Activated gamma-delta T cell (primary cell): ENCODE results near the gene BCKDHB.
"Not testable (repeated sequence)": the region's sequence is repeated elsewhere in the genome, so short reads cannot be mapped to it uniquely, and the experiment has no call there.

ENCODE experiments used
- DNase-seq: peaks from one replicate; lab custom pipeline; 2025; lab: John Stamatoyannopoulos, UW

Gene BCKDHB

DNA sequence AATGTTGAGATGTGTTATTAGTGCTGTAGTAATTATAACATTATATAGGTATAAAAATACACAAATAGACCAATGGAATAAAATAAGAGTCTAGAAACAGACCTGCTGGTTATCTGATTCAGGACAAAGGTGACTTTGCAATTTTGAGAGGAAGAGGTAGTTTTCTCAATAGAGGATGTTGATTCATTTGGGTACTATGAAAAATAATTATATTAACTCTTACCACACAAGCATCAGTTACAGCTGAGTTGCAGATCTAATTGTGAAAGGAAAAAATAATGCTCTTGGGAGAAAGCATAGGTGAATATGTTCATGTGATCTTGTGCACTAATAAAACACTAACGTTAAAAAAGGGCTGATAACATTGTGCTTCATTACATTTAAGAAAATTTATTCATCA, 103.0 kb downstream of the BCKDHB start:
- DNase-seq, result no peak

GRCh38 chr6:80210618-80211017, 104.1 kb downstream of the BCKDHB start:
- DNase-seq, result no peak

DNA sequence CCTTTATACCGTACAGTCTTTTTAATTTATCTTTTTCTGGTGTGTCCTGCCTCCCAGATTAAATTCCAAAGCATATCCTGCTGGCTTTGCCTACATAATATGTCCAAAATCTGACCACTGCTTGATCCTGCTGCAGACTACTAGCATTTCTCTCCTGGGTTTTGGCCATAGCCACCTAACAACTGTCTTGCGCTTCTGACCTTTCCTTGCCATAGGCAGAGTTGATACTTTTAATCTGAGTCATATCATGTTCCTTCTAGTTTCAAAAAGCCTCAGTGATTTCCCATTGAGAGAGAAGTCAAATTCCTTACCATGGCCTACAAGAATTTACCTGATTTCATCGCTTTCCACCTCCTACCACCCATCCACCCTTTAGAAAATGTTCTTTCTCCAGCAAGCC, 104.8 kb downstream of the BCKDHB start:
- DNase-seq, result no peak

- DNase-seq, result not testable (repeated sequence)
Observed at GRCh38 chr6:80211890-80212289, 105.4 kb downstream of the BCKDHB start.

DNA sequence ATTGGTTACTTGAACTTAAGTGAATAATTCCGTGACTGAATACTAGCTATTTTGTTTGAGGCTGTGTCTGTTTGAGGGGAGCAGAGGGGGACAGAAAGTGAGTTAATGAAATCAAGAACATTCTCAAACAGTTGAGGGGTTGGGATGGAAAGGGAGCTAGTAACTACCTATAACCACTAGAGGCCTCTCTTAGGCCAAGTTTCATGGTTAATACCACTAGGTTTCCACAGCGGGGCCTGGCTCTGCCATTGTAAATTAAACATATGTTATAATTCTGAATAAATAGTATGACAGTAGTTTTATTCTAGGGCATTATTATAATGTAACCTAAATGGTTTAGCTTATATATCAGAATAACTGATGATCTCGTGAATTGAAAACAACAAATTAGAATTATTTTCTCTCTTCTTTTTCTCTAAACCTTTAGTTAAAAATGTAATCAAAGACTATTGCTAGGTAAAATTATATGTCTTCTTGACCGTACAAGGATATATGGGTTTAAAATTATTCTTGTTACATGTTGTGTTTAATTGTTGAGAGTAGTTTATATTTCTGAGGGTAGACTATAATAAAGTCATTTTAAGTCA, 108.1 kb downstream of the BCKDHB start:
- DNase-seq, result no peak

- DNase-seq, result no peak
Observed at GRCh38 chr6:80215063-80215462, 108.6 kb downstream of the BCKDHB start.

DNA sequence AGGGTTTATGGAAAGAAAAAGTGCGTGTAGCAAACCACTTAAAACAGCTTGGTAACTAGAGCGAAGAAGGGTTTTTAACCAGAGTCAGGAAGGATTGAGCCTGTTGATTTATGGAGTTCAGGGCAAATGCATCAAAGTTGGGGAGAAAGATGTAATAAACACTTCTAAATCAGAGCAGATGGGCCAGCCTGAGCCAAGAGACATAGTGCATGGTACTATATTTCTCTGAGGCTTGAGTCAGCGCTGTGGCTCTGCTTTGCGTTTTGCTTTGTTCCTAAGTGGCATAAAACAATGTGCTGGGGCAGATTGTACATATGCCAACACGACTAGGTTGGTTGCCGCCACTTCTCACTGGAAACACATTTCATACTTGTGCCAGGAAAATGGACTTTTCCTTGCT, 111.3 kb downstream of the BCKDHB start:
- DNase-seq, result no peak

DNA sequence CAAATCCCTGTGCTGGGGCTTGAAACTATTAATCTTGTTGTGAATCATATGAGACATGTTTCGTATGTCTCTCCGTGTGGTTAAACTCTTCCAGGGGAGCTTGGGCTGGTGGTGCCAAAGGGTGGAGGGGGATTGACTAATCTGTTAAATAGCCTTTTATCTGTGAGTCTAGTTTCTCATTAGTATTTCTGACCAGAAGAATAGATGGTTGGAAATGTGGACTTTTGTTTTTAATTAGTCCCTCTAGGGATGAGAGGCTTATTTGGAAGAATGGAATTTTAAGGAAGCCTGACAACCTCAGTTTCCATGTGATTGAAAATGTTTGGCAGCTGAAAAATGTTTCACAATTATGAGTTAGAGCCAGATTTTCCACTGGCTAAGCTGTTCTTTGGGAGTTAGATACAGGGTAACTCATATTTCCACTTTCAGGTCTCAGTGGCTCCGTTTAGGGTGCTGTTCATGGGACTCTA, 117.3 kb downstream of the BCKDHB start:
- no peak for DNase-seq

- no peak for DNase-seq
Observed at GRCh38 chr6:80226151-80226550, 119.7 kb downstream of the BCKDHB start.

DNA sequence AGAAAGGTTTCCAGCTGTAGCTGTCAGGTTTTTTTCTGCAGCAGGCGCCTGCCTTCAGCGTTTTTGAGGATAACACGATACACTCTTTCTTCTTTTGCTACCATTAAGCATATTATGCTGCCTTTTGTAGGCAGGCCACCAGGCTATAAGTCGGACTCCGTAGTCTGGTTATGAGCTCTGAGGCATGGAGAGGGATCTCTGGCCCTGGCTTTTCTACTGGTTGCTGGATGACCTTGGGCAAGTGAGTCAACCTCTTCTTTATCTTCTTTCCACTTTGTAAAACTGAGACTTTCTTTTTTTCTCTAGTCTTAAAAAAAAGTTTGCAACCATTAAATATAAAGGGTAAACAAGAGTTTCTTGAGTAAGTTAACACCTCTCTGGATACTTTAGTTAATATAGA, 120.2 kb downstream of the BCKDHB start:
- no peak for DNase-seq

- no peak for DNase-seq
Observed at GRCh38 chr6:80227545-80228105, 121.2 kb downstream of the BCKDHB start.

GRCh38 chr6:80233262-80233661, 126.8 kb downstream of the BCKDHB start:
- DNase-seq, result no peak

DNA sequence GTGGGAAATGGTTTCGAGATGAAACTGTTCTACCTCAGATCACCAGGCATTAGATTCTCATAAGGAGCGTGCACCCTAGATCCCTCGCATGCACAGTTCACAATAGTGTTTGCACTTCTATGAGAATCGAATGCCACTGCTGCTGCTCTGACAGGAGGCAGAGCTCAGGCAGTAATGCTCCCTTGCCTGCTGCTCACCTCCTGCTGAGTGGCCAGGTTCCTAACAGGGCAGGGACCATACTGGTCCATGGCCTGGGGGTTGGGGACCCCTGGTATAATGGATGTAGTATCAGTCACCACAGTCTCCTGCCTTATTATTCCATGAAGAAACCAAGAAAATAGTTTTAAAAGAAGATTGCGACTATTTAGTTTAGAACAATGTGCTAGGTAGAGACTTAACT, 127.5 kb downstream of the BCKDHB start:
- no peak for DNase-seq

GRCh38 chr6:80234401-80234800, 127.9 kb downstream of the BCKDHB start:
- no peak for DNase-seq

DNA sequence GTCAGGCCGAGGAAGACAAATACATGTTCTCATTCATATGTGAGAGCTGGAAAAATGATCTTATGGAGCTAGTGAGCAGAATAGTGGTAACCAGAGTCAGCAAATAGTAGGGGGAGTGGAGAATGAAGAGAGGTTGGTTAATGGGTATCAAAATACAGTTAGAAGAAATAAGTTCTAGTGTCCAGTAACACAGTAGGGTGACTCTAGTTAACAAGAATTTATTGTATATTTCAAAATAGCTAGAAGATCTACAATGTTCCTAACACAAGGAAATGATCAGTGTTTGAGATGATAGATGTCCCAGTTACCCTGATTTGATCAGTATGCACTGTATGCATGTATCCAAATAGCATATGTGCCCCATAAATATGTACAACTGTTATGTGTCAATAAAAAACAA, 128.4 kb downstream of the BCKDHB start:
- DNase-seq, result no peak

DNA sequence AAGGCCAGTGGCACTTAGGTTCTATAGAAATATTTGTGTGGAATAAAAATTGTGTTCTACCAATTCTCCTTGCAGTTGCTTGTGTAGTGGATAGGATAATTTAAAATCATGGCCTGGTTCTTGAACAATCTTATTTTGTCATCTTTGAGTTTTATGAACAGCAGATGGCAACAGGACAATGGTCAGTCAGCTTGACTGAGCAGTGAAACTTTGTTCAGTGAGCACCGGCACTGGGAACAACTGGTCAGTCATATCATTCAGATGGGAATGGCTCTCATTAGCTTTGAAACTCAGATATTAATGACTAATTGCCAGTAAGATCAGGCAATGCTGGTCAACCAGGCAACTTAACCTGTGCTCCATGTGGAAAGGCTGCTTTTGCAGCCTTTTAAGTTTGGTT, 129.2 kb downstream of the BCKDHB start:
- DNase-seq, result no peak

GRCh38 chr6:80238754-80239153, 132.3 kb downstream of the BCKDHB start:
- not testable (repeated sequence) for DNase-seq

- DNase-seq, result no peak
Observed at GRCh38 chr6:80245043-80245442, 138.6 kb downstream of the BCKDHB start.

GRCh38 chr6:80249897-80250296, 143.4 kb downstream of the BCKDHB start:
- DNase-seq, result no peak

DNA sequence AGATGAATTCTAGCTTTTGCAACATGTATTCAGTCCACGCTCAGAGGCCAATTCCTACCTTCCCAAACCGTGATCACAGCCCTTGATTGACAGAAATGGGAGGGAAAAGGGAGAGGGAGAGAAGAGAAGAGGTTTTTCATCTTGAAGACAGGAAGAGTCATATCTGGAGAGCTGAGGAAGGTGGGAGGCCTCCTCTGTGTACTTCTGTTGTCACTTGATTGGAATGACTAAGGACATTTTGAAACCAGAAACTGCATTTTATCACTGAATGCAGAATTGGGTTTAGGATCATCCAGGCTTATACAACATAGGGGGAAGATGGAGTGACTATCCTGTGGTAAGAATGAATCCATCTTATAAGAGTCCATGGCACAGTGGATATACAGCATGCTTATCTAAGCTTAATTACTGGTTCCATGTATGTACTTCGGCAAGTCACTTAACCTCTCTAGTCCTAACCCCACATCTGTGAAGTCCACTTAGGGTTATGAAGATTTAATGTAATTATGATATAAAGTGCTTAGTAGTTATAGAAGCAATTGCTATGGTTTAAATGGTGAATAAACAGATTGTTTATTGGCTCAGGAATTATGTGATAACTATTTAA, 144.0 kb downstream of the BCKDHB start:
- DNase-seq, result no peak

- DNase-seq, result no peak
Observed at GRCh38 chr6:80251321-80251720, 144.8 kb downstream of the BCKDHB start.

- DNase-seq, result no peak
Observed at GRCh38 chr6:80254716-80255115, 148.2 kb downstream of the BCKDHB start.

GRCh38 chr6:80256691-80257090, 150.2 kb downstream of the BCKDHB start:
- DNase-seq, result no peak

DNA sequence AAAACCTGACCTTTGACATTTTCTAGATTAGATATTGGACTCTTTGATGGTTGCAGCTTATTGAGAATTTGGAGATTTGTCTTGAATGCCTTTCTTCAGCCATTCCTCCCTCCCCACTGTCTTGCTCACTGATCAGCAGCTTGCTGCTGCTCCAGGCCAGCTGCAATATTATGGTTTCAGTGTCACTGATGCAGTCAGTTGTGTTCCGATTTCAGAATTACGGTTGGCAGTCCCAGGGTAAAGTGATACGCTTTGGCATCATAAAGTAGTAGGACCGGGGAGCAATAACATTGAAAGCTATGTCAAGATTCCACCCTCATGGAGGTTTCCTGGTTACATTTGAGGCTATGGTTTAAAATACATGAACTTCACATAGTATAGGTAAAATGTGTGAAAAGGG, 152.6 kb downstream of the BCKDHB start:
- DNase-seq, result no peak
